GM18508 (cell line): Measurements from ENCODE around the gene SIGLEC12.
"Not testable (repeated sequence)": the region's sequence is repeated elsewhere in the genome, so short reads cannot be mapped to it uniquely, and the experiment has no call there.

ENCODE experiments used
- ATAC-seq: cut with Tn5 transposase; IDR thresholded peaks from one replicate; pipeline ENCODE4 v1.9.1; 2021; ENCODE audit warnings: moderate number of reproducible peaks; ENCODE audit not compliant: insufficient read depth, unreplicated experiment

The SIGLEC12 gene

GRCh38 chr19:51524666-51525264, 23.2 kb upstream of the SIGLEC12 start:
- no peak for ATAC-seq

GRCh38 chr19:51521781-51522180, 20.2 kb upstream of the SIGLEC12 start:
- ATAC-seq = no peak

GRCh38 chr19:51521357-51521756, 19.8 kb upstream of the SIGLEC12 start:
- no peak for ATAC-seq

DNA sequence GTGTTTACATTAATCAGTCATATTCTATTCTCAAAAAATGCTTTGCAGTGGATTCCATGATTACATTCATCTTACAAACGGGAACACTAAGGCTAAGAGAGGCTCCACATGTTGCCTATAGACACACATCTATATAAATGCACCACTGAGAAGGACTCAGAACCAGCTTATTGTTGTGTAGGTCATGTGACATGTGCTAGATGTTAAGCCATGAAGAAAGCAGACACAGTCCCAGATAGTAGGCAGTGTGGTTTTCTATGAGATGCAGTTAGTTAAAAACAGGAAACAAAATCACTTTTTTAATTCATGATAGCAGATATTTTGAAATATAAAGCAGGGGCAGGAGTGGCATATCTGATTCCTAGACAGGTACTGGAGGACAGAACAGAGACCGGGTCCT, 19.1 kb upstream of the SIGLEC12 start:
- ATAC-seq = no peak

DNA sequence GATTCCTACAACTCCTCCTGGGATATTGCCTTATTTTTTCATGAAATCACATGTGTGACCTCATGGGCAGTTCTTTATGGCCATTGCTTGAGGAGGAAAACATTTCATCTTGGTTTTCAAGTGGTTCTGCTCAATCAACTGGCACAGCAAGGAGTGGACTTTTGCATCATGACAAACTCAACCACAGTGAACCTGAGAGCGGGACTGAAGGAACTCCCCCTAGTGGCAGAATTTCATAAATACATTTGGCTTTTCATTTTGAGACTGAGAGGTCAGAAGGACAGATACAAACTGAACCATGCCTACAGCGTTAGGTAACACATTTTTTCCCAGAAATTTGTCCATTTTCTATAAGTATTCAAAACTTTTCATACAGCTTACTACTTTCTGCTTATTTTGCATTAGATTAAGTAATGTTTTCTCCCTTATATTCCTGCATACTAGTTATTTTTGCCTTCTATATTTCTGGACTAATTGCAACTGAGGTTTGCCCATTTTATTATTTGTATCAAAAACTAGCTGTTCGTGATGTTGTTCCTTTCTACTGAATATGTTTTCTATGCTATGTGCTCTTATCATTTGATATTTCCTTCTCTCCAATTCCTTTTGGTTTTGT, 13.4 kb upstream of the SIGLEC12 start:
- no peak for ATAC-seq

DNA sequence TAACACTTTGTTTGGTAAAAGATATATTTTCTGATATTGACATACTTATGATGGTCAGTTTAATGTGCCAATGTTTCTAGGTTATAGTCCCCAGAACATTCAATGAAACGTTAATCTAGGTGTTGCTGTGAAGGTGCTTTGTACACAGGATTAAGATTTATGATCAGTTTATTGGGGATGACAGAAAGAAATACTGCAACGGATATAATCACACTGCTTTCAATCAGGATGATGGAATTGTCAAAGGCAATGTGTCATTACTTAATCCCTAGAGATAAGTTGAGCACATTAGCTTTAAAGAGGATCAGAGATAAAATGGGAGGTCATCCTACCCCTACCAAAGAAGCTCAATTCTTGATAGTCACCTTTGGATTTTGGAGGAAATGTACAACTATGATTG, 12.4 kb upstream of the SIGLEC12 start:
- ATAC-seq = no peak

GRCh38 chr19:51511353-51511752, 9.8 kb upstream of the SIGLEC12 start:
- no peak for ATAC-seq

DNA sequence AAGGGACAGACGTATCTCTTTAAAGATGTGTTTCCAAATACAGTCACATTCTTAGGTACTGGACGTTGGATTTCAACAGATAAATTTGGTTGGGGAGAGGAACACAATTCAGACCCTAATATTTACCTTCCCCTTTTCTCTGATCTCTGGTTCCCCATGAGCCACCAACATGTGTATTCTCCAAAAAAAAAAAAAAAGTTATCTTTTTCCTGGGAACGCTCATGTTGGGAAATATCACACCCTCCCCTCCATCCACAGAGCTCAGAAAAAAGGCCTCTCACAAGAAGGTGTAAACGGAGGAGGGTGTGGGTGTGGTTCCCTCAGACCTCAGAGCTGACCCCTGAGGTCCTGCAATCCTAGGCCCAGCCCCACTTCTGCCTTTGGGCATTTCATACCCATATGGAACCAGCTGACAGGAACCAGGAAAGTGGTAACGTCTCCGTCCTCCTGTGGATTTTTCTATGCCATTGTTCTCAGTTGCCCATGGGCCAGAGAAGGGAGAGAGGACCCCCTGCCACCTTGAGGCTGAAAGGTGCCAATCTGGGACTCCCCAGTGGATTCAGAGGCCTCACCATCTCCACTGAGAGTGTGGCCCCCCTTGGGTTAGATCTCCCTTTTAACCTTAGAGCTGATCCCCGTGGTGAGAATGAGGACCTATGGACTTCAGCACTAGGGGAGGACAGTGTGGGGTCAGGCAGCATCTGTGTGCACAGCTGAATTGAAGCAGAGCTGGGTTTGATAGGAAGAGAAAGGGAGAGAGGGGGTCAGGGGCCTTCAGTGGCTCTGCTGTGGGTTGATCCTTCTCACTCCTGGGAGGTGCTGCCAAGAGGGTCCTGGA, 8.4 kb upstream of the SIGLEC12 start:
- no peak for ATAC-seq

DNA sequence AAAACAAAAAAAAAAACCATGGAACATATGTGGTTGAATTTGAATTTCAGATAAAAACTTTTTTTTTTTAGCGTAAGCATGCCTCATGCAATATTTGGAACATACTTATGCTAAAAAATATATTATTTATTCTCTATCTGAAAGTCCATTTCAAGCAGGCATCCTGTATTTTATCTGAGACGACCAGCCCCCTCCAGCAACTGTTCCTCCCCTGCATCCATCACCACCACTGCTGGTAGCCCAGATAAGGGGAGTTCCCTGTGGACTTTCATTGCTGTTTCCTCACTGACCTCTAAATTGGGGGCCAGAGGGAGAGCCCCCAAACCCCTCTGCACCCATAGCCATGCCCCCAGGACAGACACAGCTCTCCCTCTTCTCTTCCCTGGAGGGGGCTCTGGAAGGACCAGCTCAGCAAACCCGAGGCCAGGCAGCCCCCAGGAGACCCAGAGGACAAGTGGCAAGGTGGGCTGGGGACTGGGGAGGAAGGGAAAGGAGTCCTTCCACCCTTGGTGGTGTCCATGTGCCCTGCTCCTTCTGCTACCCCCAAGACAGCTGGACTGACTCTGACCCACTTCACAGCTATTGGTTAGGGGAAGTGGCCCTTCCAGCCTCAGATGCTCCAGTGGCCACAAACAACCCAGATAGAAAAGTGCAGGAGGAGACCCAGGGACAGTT, 6.6 kb upstream of the SIGLEC12 start:
- no peak for ATAC-seq

GRCh38 chr19:51507640-51508058, 6.0 kb upstream of the SIGLEC12 start:
- no peak for ATAC-seq

- ATAC-seq = no peak
These were observed 5.6 kb upstream of the SIGLEC12 start for GRCh38 chr19:51507192-51507591.

- no peak for ATAC-seq
These were observed 4.3 kb upstream of the SIGLEC12 start for GRCh38 chr19:51505904-51506303.

GRCh38 chr19:51503896-51504295, 2.3 kb upstream of the SIGLEC12 start:
- ATAC-seq = no peak

DNA sequence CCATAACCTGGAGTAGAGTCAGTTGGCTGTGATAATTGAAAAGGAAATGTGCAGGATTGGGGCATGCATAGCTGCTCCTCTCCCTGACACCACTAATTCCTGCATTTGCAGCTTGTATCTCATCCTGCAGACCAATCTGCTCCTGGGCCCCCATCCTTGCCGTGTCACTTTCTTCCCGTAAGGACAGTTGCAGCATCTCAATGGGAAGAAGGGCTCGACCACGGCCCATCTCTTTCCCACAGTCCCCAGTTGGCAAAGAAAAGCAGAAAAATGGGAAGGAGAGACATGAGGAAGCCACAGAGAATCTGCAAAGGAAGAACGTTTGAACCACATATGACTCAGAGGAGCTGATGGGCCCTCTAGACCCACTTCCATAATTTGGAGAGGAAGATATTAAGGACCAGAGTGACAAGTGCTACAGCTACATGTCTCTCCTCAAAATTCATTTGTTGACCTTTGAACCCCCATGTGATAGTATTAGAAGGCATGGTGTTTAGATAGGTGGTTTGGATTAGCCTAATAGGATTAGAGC, 1.8 kb upstream of the SIGLEC12 start:
- ATAC-seq = no peak

DNA sequence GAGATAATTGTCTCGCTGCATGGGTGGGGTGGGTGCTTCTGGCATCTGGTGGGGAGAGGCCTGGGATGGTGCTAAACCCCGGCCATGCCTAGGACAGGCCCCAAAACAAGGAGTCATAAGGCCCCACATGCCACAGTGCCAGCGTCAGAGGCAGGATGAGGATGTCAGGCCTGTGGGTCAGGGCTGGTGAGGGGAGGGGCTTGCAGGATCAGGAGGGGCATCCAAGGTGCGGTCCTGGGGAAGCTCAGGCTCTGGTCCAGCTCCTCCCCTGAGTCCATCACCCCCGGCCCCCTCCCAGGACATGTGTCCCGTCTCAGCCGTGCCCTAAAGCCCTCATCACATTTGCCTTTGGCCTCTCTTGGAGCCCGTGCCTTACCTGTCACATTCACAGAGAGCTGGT, 669 bp downstream of the SIGLEC12 start:
- not testable (repeated sequence) for ATAC-seq

DNA sequence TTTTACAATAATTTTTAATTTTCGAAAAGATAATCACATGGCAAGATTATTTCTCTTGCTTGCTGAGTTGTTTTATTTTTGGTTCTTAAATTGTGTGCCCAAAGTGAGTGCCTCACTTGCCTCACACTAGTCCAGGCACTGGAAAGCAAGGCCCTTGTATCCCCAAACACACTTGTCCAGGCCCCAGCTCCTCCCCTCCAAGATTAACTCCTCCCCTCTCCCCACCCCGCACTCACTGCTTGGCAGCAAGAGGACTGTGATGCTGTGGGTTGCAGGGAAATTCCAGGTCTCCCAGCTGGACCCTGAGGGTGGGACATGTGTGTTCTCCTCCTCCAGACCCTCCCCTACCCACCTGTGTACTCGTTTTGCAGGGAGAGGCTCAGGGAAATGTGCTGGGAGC, 3.9 kb downstream of the SIGLEC12 start:
- no peak for ATAC-seq

DNA sequence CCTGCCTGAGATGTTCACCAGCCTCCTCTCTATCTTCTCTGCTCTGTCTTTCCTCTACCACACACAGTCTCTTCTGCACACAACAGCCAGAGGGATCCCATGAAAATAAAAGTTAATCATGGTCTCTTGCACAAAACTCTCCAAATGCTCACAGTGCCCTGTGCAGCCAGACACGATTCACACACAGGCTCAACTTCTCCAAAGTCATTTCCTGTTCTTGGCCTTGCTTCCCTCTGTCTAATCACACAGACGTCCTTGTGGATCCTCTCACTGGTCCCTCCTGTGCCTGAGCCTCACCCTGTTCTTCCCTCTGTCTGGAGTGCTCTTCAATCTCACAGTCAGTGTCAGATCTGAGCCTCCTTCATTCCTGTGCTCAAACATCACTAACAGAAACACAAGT, 7.8 kb downstream of the SIGLEC12 start:
- no peak for ATAC-seq

DNA sequence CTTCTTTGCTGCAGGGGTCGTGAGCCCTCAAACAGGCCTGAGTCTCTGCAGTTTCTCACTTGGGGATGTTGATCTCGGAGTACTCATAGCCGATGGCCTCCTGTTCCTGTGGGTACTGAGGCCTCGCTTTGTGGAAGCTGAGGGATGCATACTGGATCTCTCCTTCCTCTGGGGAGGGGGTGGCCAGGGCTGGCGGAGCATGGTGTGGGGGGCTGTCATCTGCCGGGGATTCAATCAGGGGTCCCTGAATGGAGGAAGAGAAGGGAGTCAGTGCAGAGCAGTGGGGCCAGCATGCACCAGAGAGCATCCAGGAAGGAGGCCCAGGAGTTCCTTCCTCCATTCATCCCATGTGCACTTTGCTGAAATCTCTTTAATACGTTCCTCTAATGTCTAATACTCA, 10.0 kb downstream of the SIGLEC12 start:
- ATAC-seq = no peak

GRCh38 chr19:51490676-51491075, 10.9 kb downstream of the SIGLEC12 start:
- no peak for ATAC-seq

- no peak for ATAC-seq
These were observed 12.5 kb downstream of the SIGLEC12 start for GRCh38 chr19:51489113-51489512.

DNA sequence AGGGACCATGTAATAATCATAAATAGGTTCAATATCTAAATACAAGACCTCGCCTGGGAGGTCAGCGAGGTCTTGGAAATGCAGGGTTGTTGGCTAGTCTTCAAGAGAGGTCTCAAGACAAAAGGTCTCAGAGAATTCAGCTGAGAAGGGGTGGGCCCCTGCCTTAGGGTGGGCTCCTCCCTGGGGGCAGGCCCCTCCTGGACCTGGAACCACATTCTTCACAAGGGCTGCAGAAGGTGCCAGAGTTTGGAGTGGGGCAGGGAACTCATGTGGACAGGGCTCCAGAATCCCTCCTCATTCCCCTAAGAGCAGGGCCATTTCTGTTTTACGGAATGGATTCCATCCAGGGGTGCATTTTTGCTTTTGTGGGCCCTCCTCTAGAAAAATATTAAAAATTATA, 13.1 kb downstream of the SIGLEC12 start:
- ATAC-seq = no peak
